Measurements from ENCODE around the gene EGFL7.

- TF ChIP-seq, protein P1, sequence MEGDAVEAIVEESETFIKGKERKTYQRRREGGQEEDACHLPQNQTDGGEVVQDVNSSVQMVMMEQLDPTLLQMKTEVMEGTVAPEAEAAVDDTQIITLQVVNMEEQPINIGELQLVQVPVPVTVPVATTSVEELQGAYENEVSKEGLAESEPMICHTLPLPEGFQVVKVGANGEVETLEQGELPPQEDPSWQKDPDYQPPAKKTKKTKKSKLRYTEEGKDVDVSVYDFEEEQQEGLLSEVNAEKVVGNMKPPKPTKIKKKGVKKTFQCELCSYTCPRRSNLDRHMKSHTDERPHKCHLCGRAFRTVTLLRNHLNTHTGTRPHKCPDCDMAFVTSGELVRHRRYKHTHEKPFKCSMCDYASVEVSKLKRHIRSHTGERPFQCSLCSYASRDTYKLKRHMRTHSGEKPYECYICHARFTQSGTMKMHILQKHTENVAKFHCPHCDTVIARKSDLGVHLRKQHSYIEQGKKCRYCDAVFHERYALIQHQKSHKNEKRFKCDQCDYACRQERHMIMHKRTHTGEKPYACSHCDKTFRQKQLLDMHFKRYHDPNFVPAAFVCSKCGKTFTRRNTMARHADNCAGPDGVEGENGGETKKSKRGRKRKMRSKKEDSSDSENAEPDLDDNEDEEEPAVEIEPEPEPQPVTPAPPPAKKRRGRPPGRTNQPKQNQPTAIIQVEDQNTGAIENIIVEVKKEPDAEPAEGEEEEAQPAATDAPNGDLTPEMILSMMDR (tag by site-specific recombination; IDR thresholded peaks at IDR 0.05) = no peak
- no peak for TF ChIP-seq ZNF121 (tag by site-specific recombination; IDR thresholded peaks at IDR 0.05)
These were observed 20.5 kb downstream of the EGFL7 start for GRCh38 chr9:136683173-136683745.

Data from HEK293 (cell line).